Stimulated activated CD8-positive, alpha-beta memory T cell treated with anti-CD3 and anti-CD28 coated beads, Interleukin-7, amount 100 ng/mL, for 4 hours (primary cell): Measurements from ENCODE around the gene LCT.

Experiments used
- DNase-seq, 2 donors: peaks; one replicate each; pipeline ENCODE4 v3.0.0-alpha.2; 2020; ENCODE audit warnings: low read depth in 2 of 2

LCT gene

DNA sequence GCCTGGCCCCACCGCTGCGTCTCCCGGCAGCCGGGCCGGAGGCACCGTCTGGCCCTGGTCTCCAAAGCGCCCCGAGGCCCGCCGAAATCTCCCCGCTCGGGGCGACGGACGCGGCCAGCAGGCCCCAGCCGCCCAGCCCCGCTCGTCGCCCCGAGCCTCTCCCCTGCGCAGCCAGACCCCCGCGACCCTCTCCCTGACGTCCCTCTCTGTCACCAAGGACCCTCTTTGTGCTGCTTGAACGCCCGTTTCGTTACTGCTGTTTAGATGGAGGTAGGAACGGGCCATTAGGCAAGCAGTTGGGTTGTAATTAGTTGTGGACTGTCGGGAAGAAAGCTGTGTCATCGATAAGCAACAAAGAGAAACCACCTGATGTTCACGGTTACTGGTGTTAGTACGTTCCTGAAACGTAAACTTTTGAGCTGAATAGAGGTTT, 94.6 kb downstream of the LCT start:
- peak in 1 of 2 donors; percentile 28 for DNase-seq

DNA sequence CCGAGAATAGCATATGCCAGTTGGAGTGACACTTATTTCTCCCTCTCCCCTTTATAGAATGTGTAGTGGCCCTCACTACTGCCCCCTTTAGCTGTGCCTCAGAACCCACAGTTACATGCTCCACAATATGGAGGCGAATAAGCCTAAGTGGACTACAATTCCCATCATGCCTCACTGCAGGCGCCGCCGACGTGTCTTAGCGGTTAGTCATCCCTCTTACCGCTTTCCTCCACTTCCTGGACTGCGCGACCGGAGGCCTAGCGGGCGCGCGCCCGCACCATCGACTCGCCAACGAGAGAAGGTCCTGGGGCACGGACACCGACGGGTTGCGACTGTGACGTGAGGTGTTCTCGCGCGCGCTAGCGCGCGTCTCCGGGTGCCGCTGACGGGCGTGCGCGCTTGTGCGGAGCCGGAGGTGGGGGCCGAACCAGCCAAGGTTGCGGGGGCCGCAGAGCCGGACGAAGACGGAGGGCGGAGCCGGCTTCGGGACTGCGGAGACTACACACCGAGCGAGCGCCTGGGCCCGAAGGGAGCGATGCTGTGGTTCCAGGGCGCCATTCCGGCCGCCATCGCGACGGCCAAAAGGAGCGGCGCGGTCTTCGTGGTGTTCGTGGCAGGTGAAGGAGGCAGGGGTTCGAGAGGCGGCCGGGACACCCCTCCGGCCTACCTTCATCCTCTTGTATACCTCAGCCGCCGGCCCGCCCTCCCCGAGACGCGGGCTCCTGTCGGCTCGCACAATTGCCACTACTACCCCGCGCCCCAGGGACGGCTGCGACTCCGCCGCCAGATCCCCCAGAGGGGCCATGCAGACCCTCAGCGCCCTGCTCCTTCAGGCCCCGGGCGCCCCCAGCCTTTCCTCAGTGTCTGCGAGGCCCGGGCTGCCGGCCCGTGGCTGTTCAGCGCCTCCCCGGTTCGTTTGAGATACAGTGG, 95.3 kb downstream of the LCT start, which contains the start of gene UBXN4:
Gene UBXN4 (plus strand): TSS at position 461 of the 930 bp plus-strand sequence. CDS start 75 bp downstream, at position 536.
- peak; percentile 93 to 97 for DNase-seq

DNA sequence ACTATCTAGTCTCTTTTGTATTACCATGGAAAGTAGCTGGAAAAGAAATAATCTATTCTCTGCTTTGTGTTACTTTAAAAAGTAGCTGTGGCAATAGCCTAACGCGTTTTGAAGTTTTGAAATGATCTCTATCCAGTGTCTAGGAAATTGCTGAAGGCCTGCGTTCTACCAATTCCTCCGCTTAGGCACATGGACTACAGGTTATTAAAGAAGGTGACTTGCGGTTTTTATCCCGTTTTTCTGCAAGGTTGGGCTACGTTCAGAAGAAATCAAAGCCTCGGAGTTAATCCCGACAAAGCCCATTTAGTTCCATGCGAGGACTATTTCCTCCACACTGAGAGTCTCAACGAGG, 96.0 kb downstream of the LCT start:
- no peak for DNase-seq

GRCh38 chr2:135740206-135740605, 96.8 kb downstream of the LCT start:
- no peak for DNase-seq
